ENCODE results near the gene PIEZO2.
"Not testable (repeated sequence)": the region's sequence is repeated elsewhere in the genome, so short reads cannot be mapped to it uniquely, and the experiment has no call there.

The PIEZO2 gene

DNA sequence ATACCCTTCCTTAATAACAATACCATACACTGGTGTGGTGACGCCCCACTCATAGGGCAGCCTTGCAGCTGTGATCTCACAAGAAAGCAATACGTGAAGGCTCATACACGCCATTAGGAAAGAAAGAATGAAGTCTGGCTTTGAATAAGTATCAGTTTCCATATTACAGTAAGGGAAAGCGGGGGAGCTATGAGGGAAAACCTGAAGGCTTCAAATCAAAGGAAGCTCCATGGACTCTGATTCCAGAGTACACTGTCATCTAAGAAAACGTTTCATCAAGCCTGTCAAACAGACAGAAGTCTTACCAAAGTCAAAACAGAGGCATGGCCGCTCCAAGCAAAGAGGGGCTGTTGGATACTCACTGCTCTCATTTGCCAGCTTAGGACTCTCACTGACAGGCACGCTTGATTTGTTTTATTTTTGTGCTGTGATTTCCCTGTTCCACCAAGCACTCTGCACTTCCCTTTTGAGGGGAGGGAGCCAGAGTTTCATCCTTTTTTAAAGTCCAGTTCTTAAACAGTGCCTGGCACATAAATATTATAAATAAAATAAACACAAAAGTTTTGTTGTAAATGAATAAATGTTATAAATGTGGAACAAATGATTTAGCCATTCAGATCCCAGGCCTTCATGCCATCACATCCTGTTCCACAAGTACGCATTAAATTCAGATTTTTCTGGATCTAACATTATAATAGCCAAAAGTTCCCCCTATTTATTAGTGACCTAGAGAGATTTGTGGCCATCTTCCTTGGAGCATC is 221.2 kb downstream of the PIEZO2 start:
- DNase-seq (ENCODE audit: low read depth in 3 of 3) = no peak

DNA sequence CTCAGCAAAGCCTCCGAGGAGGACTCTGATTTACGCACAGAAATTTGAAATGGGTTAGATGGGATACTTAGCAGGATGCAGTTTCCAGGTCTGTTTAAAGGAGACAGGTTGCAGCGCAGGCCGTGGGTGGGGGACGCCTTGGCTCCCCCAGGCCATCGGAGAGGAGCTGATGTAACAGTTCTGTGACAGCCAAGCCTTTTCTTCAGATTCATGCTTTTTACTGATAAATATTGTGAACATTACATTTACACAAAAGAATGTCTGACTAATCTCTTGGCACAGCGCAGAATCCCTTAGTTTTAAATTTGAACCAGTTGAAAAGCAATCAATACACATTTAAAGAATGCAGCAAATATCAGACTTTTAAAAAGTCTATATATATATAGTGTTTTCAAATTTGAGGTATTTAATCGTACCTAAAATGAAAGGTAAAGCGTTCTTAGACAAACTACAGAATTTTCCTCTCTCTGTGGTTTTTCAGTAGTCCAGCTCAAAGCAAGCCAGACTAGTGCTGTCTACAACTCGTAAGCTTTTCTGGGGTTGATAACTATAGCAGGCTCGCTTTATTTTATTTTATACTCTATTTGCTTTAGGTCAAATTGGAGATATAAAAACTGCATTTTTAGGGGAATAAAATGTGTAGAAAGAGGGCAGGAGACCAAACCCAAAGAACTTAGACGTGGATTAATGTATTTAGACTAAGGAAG is 221.9 kb downstream of the PIEZO2 start:
- no peak for DNase-seq (ENCODE audit: low read depth in 3 of 3)

DNA sequence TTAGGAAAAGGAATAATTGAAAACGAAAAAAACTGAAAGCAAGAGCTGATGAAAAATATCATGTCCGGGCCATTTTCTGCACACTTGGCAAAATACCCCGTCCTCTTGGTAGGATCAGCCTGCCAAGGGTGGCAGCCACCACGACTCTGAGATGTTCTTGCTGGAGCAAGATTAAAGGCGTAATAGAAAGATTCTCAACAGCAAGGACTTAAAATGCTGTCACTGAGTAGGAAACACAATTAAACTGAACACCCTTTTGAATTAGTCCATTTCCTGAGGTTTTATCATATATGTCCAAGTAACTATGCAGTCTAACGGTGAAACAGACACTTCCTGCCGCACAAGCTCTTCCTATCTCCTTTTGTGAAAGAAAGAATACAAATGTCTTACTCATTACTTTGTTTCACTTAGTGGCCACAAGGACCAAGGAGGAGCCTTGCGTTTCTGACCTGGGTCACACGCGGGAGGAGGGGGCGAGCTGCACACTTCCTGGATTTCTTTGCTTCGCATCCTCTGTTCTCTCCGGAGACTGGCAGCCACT is 222.7 kb downstream of the PIEZO2 start:
- no peak for DNase-seq (ENCODE audit: low read depth in 3 of 3)

DNA sequence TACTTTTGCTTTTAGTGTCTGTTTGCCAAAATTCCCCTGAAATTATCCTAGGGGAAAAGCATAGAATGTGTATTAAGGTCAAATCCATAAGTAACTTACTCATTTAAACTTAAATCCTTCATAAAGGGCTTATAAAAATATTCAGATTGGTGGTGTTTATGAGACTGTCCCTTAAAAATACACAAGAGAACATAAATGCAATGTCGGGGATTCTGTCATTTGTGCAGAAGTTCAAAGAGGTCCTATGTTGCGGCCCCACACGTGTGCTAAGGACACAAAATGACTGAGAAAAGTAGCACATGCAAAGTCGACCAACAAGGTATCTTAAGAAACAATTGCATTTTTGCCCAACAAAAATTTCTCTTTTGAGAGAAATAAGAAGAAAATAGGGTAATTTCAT is 225.1 kb downstream of the PIEZO2 start:
- no peak for DNase-seq (ENCODE audit: low read depth in 3 of 3)

- no peak for DNase-seq (ENCODE audit: low read depth in 3 of 3)
These were observed 225.8 kb downstream of the PIEZO2 start for GRCh38 chr18:10923551-10924070.

- DNase-seq (ENCODE audit: low read depth in 3 of 3) = no peak
These were observed 226.2 kb downstream of the PIEZO2 start for GRCh38 chr18:10923141-10923540.

DNA sequence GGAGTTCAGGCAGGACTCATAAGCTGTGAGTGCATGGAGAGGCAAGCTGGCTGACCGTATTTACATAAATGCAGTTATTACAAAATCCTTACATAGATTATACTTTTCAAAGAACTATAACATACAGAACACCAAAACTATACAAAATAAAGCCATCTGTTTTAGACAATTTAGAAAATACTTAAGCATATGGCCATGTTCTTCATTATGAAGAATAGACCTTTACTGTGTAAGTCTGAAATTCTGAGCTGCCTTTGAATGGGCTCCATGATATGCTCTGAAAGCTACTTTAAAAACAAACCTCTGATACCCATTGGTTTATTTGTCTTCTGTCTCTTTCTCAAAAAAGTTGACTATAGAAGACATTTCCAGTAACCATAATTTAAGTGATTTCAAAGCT is 226.7 kb downstream of the PIEZO2 start:
- not testable (repeated sequence) for DNase-seq (ENCODE audit: low read depth in 3 of 3)

GRCh38 chr18:10920309-10920708 is 229.1 kb downstream of the PIEZO2 start:
- DNase-seq (ENCODE audit: low read depth in 3 of 3) = not testable (repeated sequence)

DNA sequence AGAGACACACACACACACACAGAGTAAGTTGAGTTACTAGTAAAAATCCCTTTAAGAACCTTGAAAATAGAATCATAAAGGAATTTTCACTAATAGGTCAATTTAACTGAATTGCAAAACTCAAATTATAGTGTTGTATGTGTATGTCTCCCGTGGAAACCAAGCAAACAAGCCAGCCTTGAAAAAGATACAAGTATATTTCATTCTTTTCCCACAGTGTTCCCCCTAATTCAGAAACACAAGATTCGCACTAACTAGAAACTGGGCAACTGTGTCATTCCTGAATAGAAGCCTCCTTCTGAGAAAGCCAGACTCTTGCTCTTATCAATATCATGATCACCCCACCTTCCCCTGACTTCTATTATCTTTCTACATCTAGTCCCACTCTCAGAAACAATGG is 229.5 kb downstream of the PIEZO2 start:
- no peak for DNase-seq (ENCODE audit: low read depth in 3 of 3)

DNA sequence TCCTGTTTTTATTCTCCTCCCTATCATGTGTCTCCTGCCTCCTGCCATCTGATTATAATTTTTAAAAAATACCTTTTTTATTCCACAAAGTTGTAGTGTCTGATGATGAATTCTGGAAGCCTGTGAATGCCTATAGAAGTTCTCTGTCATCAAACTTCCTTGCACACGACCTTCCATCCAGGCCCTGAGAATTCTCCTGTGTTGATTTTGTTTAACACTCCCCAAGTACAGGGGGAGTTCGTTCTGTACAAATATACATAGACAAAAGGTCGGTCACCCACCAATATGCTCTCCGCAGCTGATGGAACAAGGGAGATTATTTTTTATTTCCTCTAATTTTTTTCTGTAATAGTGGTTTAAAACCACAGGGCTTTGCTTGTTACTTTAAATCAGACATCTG is 232.5 kb downstream of the PIEZO2 start:
- DNase-seq (ENCODE audit: low read depth in 3 of 3) = no peak

- no peak for DNase-seq (ENCODE audit: low read depth in 3 of 3)
These were observed 233.0 kb downstream of the PIEZO2 start for GRCh38 chr18:10916387-10916786.

DNA sequence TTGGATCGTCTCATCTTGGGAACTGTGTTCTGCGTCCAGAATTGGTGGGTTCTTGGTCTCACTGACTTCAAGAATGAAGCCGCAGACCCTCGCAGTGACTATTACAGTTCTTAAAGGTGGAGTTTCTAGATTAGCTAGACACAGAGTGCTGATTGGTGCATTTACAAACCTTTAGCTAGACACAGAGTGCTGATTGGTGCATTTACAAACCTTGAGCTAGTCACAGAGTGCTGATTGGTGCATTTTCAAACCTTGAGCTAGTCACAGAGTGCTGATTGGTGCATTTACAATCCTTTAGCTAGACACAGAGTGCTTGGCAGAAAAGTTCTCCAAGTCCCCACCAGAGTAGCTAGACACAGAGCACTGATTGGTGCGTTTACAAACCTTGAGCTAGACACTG is 233.6 kb downstream of the PIEZO2 start:
- not testable (repeated sequence) for DNase-seq (ENCODE audit: low read depth in 3 of 3)

DNA sequence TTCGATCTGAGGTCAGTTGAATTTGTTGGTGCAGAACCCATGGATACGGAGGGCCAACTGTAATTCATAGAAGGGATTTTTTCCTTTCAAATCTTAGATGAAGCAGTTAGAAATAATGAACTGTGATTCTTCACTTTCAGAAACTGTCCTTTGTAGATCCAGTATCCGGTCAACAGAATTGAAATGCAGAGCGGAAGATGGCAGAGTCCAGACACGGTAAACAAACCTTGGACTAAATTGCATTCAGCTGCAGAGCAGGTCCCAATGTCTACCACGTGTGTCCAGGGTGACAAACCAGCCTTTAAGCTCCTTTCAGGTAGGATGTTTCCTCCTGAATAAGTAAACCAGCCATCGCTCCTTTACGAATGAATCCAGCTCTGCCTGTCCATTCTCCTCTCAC is 234.8 kb downstream of the PIEZO2 start:
- not testable (repeated sequence) for DNase-seq (ENCODE audit: low read depth in 3 of 3)

- no peak for DNase-seq (ENCODE audit: low read depth in 3 of 3)
These were observed 235.4 kb downstream of the PIEZO2 start for GRCh38 chr18:10913919-10914318.

DNA sequence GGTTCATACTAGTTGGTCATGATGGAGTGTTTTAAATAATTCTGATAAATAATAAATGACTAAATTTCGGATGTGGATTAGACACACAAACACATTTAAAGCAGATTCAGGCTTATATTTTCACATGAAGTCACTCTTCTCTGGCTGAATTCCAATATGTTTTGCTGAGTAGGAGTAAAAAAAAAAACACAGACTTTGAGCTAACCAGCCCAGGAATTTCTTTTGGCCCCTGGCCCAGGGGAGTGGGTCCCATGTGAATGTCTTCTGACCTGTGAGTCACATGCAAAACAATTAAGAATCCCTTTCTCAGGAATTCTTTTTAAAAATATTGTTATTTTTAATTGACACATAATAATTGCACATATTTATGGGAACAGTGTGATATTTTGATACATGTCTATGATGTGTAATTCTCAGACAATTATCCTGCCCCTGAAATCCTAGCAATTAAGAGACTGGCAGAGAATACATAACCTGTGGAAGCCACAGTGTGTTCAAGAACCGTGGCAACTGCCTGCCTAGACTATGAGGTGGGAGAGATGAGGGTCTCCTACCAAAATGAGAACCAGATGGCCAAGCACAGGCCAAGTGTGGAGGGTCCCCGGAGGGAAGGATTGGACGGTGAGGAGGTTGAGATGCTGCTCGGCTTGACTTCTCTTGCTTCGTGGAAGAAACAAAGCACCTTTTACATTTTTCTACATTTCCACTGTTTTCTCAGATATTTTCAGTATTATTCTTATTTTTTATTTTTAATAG is 236.4 kb downstream of the PIEZO2 start:
- no peak for DNase-seq (ENCODE audit: low read depth in 3 of 3)

DNA sequence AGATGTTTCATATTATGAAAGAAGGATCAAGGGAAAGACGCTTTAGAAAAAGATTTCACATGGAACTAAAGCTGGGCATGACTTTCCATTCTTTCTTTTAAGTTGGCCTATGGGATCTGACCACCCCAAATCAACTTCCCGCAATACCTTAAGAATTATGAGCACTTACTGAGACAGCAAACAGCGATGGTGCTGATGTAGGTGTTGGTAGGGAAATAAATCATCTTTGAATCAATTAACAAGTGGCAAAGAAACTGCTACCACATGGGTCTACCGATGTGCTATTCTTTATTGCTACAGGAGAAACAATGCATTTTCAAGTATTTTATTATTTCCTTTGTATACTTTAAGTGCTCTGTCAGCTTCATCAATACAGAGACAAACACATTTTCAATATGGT is 239.6 kb downstream of the PIEZO2 start:
- no peak for DNase-seq (ENCODE audit: low read depth in 3 of 3)

- no peak for DNase-seq (ENCODE audit: low read depth in 3 of 3)
These were observed 240.6 kb downstream of the PIEZO2 start for GRCh38 chr18:10908760-10909159.

DNA sequence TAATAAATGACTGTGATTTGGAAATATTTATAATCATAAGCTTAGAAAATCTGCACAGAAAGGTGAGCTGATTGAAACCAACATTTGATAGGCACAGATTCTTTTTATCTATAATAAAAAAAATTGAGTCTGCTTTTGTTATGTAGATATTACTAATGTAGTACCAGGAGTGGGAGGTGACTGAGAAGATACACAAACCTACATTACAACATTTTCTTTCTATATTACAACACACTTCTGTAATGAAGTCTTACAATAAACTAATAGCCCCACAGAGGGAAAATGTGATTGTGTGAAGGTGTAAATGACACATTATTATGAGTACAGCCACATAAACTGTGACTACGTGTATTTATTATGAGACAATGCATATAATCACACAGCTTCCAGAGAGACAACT is 241.6 kb downstream of the PIEZO2 start:
- DNase-seq (ENCODE audit: low read depth in 3 of 3) = no peak

DNA sequence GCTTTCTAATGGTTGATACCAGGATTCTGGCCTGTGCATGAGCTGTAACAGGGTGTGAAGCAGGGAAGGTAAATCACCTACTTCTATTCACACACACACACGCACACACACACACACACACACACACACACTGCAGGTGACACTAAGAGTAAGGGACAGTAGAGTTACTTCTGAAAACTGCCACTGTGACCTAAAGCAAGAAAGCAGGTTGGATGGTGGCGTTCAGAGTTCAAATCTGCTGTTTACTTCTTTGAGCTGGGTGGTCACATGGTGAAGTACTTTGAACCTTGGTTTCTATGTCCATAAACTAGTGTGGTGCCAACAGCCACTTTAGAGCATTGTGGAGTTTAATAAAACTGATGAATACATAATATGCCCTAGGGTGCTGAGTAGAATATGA is 248.0 kb downstream of the PIEZO2 start:
- DNase-seq (ENCODE audit: low read depth in 3 of 3) = no peak

DNA sequence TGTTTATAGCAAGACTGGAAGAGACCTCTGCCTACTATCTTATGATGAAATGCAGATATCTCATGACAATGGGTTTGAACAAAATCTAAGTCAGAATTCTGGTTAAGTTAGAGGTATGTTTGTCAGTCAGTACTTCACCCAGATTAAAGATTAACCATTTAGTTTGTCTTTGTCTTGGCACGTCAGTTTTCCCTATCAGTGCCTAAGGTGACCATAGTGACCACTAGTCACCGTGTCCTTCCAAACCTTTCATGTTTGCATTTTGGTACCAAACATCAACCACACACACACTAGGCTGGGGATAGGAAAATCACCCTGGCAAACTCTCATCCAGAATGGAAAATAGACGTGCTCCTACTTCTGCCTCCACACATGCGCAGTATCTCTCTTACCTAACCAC is 248.9 kb downstream of the PIEZO2 start:
- DNase-seq (ENCODE audit: low read depth in 3 of 3) = no peak

DNA sequence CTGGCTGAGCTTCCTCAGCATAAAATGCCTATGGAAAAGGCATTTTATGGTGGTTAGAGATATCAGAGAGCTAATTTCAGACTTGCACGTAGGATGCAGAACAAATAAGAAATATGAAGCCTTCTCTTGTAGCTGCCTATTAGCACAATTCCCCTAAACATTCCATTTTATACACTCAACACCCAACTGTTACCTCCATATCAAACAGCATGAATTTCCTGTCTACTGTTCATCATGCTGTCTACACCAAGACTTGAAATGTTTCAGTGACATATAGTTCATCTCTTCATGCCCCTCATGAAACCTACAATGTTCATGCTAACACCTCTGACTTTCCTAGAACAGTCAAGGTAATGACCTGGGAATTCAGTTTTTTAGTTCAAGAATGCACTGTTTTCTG is 249.9 kb downstream of the PIEZO2 start:
- DNase-seq (ENCODE audit: low read depth in 3 of 3) = no peak

DNA sequence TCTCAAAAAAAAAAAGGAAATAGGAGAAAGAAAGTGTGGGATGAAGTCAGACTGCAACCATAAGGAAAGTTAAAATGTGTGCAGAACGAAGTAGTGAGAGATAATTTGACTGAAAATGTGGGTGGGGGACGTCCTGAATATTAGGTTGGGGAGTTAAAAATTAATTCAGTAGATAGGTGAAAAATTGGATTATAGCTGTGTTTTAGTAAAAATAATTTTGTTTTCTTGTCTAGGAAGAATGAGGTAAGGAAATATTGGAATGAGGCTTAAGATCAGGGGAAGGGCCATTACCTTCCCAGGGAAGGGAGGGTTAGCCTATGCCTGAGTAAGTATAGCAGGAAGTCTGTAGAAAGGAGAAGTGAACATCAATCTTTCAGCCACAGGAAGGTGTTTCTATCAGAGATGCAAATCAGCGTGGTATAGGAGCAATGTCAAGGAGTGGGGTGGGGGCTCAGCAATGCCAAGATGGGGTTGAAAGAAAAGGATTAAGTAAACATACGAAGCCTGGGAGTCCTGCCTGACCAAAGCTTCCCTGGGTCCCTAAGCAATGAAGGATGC is 250.9 kb downstream of the PIEZO2 start:
- no peak for DNase-seq (ENCODE audit: low read depth in 3 of 3)
